ENCODE measurements around the gene MICAL2. TPM values are rescaled to one million over a fixed set of nuclear protein-coding genes. Genes with fewer than 3 reads are reported as not detected.
A peak's percentile ranks its signal among the peaks of the same experiment; 100 is the strongest.

The MICAL2 gene
- total RNA-seq, 2 donors from 2014 or later = 13.1 to 285 TPM

DNA sequence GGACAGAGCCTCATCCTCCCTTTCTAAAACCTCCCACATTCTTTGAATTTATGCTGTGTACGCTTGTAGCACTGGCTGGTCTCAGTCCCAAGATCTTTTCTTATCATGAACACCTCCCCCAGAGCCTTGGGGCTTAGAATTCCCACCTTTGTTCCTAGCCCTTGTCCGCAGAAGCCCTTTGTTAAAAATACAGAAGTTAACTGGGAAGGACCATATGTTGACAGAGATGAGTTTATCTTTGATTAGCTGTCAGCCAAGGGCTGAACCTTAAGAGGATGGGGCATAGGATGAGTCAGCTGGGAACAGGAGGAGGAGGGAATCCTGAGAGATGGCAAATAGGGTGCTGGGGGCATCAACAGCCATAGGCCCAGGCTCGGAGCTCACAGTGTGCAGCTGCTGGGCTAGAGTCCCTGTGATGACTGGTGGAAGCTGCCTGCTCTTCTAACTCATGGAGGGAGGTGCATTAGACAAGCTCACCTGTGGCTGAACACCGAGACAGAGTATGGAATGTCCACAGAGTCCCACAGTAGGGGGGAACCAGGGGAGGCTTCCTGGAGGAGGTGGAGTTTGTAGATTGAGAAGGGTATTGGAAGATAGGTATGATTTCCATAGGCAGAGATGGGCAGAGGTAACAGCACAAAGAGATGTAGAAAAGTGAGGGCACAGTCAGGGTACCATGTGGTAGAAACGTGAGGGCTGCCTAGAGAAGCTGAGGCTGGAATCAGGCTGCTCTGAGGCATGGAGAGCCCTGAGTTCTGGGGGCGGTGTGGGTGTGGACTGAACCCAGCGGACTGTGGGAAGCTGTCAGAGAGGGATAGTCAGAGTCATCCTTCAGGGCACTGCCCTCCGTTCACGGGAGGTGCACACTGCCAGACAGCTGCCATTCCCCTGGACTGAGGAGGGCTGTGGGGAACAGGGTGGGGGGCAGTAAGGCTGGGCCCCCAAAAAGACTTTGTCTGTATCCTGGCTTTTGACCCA lies 9.9 kb downstream of the MICAL2 start:
- no peak overlapping the region for H3K27ac ChIP-seq
- no peaks in the 10 kb centered on the region for H3K27me3 ChIP-seq (replicated peaks; ENCODE audit: insufficient read depth)
- no peak for TF ChIP-seq POLR2AphosphoS5 (IDR thresholded peaks at IDR 0.05)
- no peaks in the 10 kb centered on the region for H3K4me1 ChIP-seq (replicated peaks)
- 91% methylated on average over 9 of the region's 9 CpGs for WGBS
- no peaks in the 10 kb centered on the region for H3K36me3 ChIP-seq
- H3K9me3 ChIP-seq = no peaks in the 10 kb centered on the region
- intact Hi-C loops (cut with DNase I) = no loop called here
- H3K4me3 ChIP-seq = no peak overlapping the region
- no peak for DNase-seq (ENCODE audit: low spot score)

- intact Hi-C loops (cut with DNase I) = no loop called here
Observed at GRCh38 chr11:12121011-12121410, 10.6 kb downstream of the MICAL2 start.

GRCh38 chr11:12121517-12121916 lies 11.1 kb downstream of the MICAL2 start:
- H3K4me3 ChIP-seq = no peak overlapping the region
- H3K27me3 ChIP-seq (replicated peaks; ENCODE audit: insufficient read depth) = no peaks in the 10 kb centered on the region
- H3K9me3 ChIP-seq = no peaks in the 10 kb centered on the region
- intact Hi-C loops (cut with DNase I) = no loop called here
- H3K27ac ChIP-seq = no peak overlapping the region
- no peaks in the 10 kb centered on the region for H3K36me3 ChIP-seq
- no peak for DNase-seq (ENCODE audit: low spot score)
- WGBS = 85% methylated on average over 5 of the region's 5 CpGs
- TF ChIP-seq POLR2AphosphoS5 (IDR thresholded peaks at IDR 0.05) (no peak), POLR2A (IDR thresholded peaks at IDR 0.05) (no peak)
- TF ChIP-seq, protein P1, sequence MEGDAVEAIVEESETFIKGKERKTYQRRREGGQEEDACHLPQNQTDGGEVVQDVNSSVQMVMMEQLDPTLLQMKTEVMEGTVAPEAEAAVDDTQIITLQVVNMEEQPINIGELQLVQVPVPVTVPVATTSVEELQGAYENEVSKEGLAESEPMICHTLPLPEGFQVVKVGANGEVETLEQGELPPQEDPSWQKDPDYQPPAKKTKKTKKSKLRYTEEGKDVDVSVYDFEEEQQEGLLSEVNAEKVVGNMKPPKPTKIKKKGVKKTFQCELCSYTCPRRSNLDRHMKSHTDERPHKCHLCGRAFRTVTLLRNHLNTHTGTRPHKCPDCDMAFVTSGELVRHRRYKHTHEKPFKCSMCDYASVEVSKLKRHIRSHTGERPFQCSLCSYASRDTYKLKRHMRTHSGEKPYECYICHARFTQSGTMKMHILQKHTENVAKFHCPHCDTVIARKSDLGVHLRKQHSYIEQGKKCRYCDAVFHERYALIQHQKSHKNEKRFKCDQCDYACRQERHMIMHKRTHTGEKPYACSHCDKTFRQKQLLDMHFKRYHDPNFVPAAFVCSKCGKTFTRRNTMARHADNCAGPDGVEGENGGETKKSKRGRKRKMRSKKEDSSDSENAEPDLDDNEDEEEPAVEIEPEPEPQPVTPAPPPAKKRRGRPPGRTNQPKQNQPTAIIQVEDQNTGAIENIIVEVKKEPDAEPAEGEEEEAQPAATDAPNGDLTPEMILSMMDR (IDR thresholded peaks at IDR 0.05) = no peak
- H3K4me1 ChIP-seq (replicated peaks) = no peaks in the 10 kb centered on the region

More at GRCh38 chr11:12121011-12121410, 10.6 kb downstream of the MICAL2 start:
- Histone ChIP-seq H3K9me3 (no peaks in the 10 kb centered on the region), H3K36me3 (no peaks in the 10 kb centered on the region), H3K4me1 (replicated peaks) (no peaks in the 10 kb centered on the region), H3K4me3 (no peak overlapping the region), H3K27me3 (replicated peaks; ENCODE audit: insufficient read depth) (no peaks in the 10 kb centered on the region), H3K27ac (no peak overlapping the region)
- WGBS = 85% methylated on average over 5 of the region's 5 CpGs
- TF ChIP-seq POLR2A (IDR thresholded peaks at IDR 0.05) = no peak
- TF ChIP-seq, protein P1 (IDR thresholded peaks at IDR 0.05) = no peak
- no peak for TF ChIP-seq POLR2AphosphoS5 (IDR thresholded peaks at IDR 0.05)
- no peak for DNase-seq (ENCODE audit: low spot score)

DNA sequence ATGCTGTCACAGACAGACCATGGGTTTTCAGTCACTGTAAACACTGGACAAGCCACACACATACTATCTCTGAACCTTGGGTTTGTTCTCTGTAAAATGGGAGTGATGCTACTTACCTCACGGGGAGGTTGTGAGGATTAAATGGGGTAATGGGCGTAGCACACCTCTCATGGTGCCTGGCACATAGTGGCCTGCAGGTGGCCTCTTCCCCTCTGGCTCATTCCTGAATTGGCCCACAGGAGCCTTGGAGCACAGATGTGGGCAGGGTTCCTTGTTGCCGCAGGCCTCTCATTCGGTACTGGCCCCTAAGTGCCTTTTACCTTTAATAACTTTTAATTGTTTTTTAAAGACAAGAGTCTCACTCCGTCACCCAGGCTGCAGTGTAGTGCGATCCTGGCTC lies 11.7 kb downstream of the MICAL2 start:
- intact Hi-C loops (cut with DNase I) = no loop called here
- Histone ChIP-seq H3K9me3 (no peaks in the 10 kb centered on the region), H3K4me1 (replicated peaks) (no peaks in the 10 kb centered on the region), H3K36me3 (no peaks in the 10 kb centered on the region), H3K4me3 (no peak overlapping the region), H3K27me3 (replicated peaks; ENCODE audit: insufficient read depth) (no peaks in the 10 kb centered on the region), H3K27ac (no peak overlapping the region)
- WGBS = 90% methylated on average over 6 of the region's 6 CpGs
- DNase-seq (ENCODE audit: low spot score) = no peak
- TF ChIP-seq POLR2A (IDR thresholded peaks at IDR 0.05) (no peak), POLR2AphosphoS5 (IDR thresholded peaks at IDR 0.05) (no peak)
- TF ChIP-seq, protein P1 (IDR thresholded peaks at IDR 0.05) = peak in 3 of 4 experiments; percentile 17 to 53 (median 32)

DNA sequence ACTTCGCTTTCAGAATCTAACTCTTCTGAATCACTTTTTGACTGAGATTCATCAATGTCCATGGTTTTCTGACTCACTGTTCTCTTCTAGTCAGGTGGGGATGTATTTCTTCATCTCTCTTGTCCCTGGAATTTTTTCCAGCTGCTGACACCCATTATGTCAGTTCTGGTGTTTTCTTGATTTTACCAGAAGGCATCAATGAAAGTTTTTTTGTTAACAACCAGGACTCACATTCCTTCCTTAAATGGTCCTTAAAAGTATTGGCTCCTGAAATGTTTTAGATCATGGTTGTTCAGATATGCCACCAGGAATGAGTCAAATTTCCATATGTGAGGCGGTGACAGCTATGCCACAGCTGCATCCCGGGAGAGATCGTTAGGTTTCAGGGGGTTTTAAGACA lies 12.9 kb downstream of the MICAL2 start:
- intact Hi-C loops (cut with DNase I) = no loop called here
- 85% methylated on average over 4 of the region's 4 CpGs for WGBS
- H3K9me3 ChIP-seq = no peaks in the 10 kb centered on the region
- no peak for DNase-seq (ENCODE audit: low spot score)
- no peak overlapping the region for H3K4me3 ChIP-seq
- H3K27ac ChIP-seq = no peak overlapping the region
- no peaks in the 10 kb centered on the region for H3K4me1 ChIP-seq (replicated peaks)
- H3K36me3 ChIP-seq = no peaks in the 10 kb centered on the region
- H3K27me3 ChIP-seq (replicated peaks; ENCODE audit: insufficient read depth) = no peaks in the 10 kb centered on the region
- no peak for TF ChIP-seq POLR2A (IDR thresholded peaks at IDR 0.05)
- TF ChIP-seq, protein P1 (IDR thresholded peaks at IDR 0.05) = no peak
- no peak for TF ChIP-seq POLR2AphosphoS5 (IDR thresholded peaks at IDR 0.05)
